ENCODE data around the gene COASY.

DNA sequence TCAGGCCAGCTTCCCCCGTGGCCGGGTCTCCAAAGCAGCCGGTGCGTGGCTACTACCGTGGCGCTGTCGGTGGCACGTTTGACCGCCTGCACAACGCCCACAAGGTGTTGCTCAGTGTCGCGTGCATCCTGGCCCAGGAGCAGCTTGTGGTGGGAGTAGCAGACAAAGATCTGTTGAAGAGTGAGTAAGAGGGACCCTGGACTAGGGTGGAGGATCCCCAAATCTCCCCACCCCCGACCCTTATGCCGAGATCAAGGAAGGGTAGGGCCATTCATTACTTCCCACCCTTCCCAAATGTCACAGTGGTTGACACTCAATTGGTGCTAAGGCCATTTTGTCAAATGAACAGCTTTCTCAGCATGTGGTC is 1.2 kb downstream of the COASY start:
- TF ChIP-seq, protein P1, sequence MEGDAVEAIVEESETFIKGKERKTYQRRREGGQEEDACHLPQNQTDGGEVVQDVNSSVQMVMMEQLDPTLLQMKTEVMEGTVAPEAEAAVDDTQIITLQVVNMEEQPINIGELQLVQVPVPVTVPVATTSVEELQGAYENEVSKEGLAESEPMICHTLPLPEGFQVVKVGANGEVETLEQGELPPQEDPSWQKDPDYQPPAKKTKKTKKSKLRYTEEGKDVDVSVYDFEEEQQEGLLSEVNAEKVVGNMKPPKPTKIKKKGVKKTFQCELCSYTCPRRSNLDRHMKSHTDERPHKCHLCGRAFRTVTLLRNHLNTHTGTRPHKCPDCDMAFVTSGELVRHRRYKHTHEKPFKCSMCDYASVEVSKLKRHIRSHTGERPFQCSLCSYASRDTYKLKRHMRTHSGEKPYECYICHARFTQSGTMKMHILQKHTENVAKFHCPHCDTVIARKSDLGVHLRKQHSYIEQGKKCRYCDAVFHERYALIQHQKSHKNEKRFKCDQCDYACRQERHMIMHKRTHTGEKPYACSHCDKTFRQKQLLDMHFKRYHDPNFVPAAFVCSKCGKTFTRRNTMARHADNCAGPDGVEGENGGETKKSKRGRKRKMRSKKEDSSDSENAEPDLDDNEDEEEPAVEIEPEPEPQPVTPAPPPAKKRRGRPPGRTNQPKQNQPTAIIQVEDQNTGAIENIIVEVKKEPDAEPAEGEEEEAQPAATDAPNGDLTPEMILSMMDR (IDR thresholded peaks at IDR 0.05; ENCODE audit: low read length): no peak
- no peak for TF ChIP-seq EZH2 (IDR thresholded peaks at IDR 0.05; ENCODE audit: borderline replicate concordance, low read length)

All from OCI-LY1 (cell line).